ENCODE data around the gene MAP3K5.

The MAP3K5 gene

GRCh38 chr6:136567688-136568087, 224.6 kb downstream of the MAP3K5 start:
- H3K27ac ChIP-seq: no peak overlapping the region
- ChIA-PET POLR2A (ENCODE audit: low non-redundant PET) (no interaction called here), CTCF (interaction anchor here (1.4 kb wide), 1 partner anchor 16 kb away, joined by 3 read pairs; no protein-coding TSS in a partner anchor)
- TF ChIP-seq CTCF (conservative IDR thresholded peaks at IDR 0.05; ENCODE audit: low read depth): no peak
- DNase-seq (ENCODE audit: low spot score): no peak

- ChIA-PET CTCF (interaction anchor here (0.7 kb wide), 1 partner anchor 310 kb away, joined by 4 read pairs; no protein-coding TSS in a partner anchor), POLR2A (ENCODE audit: low non-redundant PET) (no interaction called here)
- TF ChIP-seq CTCF (conservative IDR thresholded peaks at IDR 0.05; ENCODE audit: low read depth): no peak
- DNase-seq (ENCODE audit: low spot score): no peak
- no peak overlapping the region for H3K27ac ChIP-seq
Observed at GRCh38 chr6:136566851-136567250, 225.4 kb downstream of the MAP3K5 start.

GRCh38 chr6:136566007-136566487, 226.2 kb downstream of the MAP3K5 start:
- ChIA-PET CTCF (interaction anchor here (0.7 to 1.0 kb wide), 2 partner anchors 15 to 309 kb away, joined by 4 read pairs; no protein-coding TSS in a partner anchor), POLR2A (ENCODE audit: low non-redundant PET) (no interaction called here)
- TF ChIP-seq CTCF (conservative IDR thresholded peaks at IDR 0.05; ENCODE audit: low read depth): no peak
- no peak for DNase-seq (ENCODE audit: low spot score)
- no peak overlapping the region for H3K27ac ChIP-seq

GRCh38 chr6:136564180-136564579, 228.1 kb downstream of the MAP3K5 start:
- H3K27ac ChIP-seq: no peak overlapping the region
- CTCF ChIA-PET: interaction anchor here (0.6 kb wide), 1 partner anchor 15 kb away, joined by 3 read pairs; no protein-coding TSS in a partner anchor
- DNase-seq (ENCODE audit: low spot score): no peak
- POLR2A ChIA-PET (ENCODE audit: low non-redundant PET): no interaction called here
- no peak for TF ChIP-seq CTCF (conservative IDR thresholded peaks at IDR 0.05; ENCODE audit: low read depth)

GRCh38 chr6:136563386-136564152, 228.7 kb downstream of the MAP3K5 start:
- DNase-seq (ENCODE audit: low spot score): no peak
- no peak for TF ChIP-seq CTCF (conservative IDR thresholded peaks at IDR 0.05; ENCODE audit: low read depth)
- CTCF ChIA-PET: interaction anchor here (0.6 kb wide), 1 partner anchor 16 kb away, joined by 3 read pairs; no protein-coding TSS in a partner anchor
- no peak overlapping the region for H3K27ac ChIP-seq
- POLR2A ChIA-PET (ENCODE audit: low non-redundant PET): no interaction called here

- CTCF ChIA-PET: interaction anchor here (0.7 to 1.1 kb wide), 3 partner anchors 12 to 228 kb away, joined by 3 to 5 read pairs (median 4); partner anchors contain the start of gene MAP7
Observed at GRCh38 chr6:136562211-136562610, 230.1 kb downstream of the MAP3K5 start.

More at GRCh38 chr6:136562211-136562610, 230.1 kb downstream of the MAP3K5 start:
- DNase-seq (ENCODE audit: low spot score): no peak
- no peak for TF ChIP-seq CTCF (conservative IDR thresholded peaks at IDR 0.05; ENCODE audit: low read depth)
- no peak overlapping the region for H3K27ac ChIP-seq
- POLR2A ChIA-PET (ENCODE audit: low non-redundant PET): no interaction called here
